Ascending aorta (tissue), 2 donors: ENCODE measurements around the gene OSM. TPM values are rescaled to one million over a fixed set of nuclear protein-coding genes. Genes with fewer than 3 reads are reported as not detected.

Source experiments
- DNase-seq, 2 donors: peaks; one replicate each; pipeline ENCODE4 v3.0.0-alpha.2; 2019; ENCODE audit warnings: low spot score in 2 of 2
- H3K27ac ChIP-seq, 2 donors: fragments of 200-600 bp; sonication (generic); one replicate each; pipeline ENCODE4 v1.5.1; 2016 to 2017; ENCODE audit warnings: mild to moderate bottlenecking in 1 of 2
- H3K27me3 ChIP-seq: fragments of 200-600 bp; sonication (generic); one replicate; pipeline ENCODE4 v1.5.1; 2017
- H3K36me3 ChIP-seq, 2 donors: fragments of 200-600 bp; sonication (generic); one replicate each; pipeline ENCODE4 v1.5.1; 2016
- H3K4me1 ChIP-seq, 2 donors: fragments of 200-600 bp; sonication (generic); one replicate each; pipeline ENCODE4 v1.5.1; 2016 to 2017; ENCODE audit warnings: mild to moderate bottlenecking in 1 of 2
- H3K4me3 ChIP-seq, 2 donors: fragments of 200-600 bp; sonication (generic); one replicate each; pipeline ENCODE4 v1.5.1; 2016 to 2017; ENCODE audit warnings: mild to moderate bottlenecking in 1 of 2
- H3K9me3 ChIP-seq, 2 donors: fragments of 200-600 bp; sonication (generic); one replicate each; pipeline ENCODE4 v1.5.1; 2016
- CTCF ChIP-seq, 3 experiments: fragments of 200-600 bp in 2 of 3; fragments of 450-650 bp in 1 of 3; sonication (generic) in 2 of 3; IDR thresholded peaks; one replicate each; pipeline ENCODE4 v1.5.1; 2016 to 2019; ENCODE audit warnings: antibody characterized with exemption in 3 of 3, mild to moderate bottlenecking in 1 of 3, moderate library complexity in 1 of 3
- intact Hi-C: fragments of 100-400 bp; cut with DNase I; formaldehyde crosslinking; loops from one replicate; pipeline ENCODE4 v1.15.1; 2023
- total RNA-seq: library from RNA; depleted of rRNA; stranded (reverse); fragments of >200 nt; gene quantifications from one replicate; pipeline ENCODE4 v1.1.0, GENCODE V29; 2016

The OSM gene
- total RNA-seq, 1 donor from 2014 or later, result not detected

- Histone ChIP-seq H3K27ac (no peak overlapping the region), H3K4me1 (peaks cover 7 to 13% of the 10 kb centered on the region in 2 donors), H3K36me3 (peaks cover 91 to 96% of the 10 kb centered on the region in 2 donors), H3K9me3 (no peaks in the 10 kb centered on the region), H3K4me3 (no peak overlapping the region), H3K27me3 (no peaks in the 10 kb centered on the region)
- intact Hi-C loops, result no loop called here
- DNase-seq, result no peak
- no peak for TF ChIP-seq CTCF (IDR thresholded peaks at IDR 0.05)
Observed at GRCh38 chr22:30296324-30296723, 29.7 kb upstream of the OSM start.

- no peak for DNase-seq
- Histone ChIP-seq H3K4me3 (no peak overlapping the region), H3K27ac (no peak overlapping the region), H3K4me1 (peaks cover 10 to 15% of the 10 kb centered on the region in 2 donors), H3K9me3 (no peaks in the 10 kb centered on the region), H3K27me3 (no peaks in the 10 kb centered on the region), H3K36me3 (peaks cover 84 to 90% of the 10 kb centered on the region in 2 donors)
- intact Hi-C loops, result no loop called here
- TF ChIP-seq CTCF (IDR thresholded peaks at IDR 0.05), result no peak
Observed at GRCh38 chr22:30295576-30295975, 28.9 kb upstream of the OSM start.

- Histone ChIP-seq H3K4me3 (no peak overlapping the region), H3K9me3 (no peaks in the 10 kb centered on the region), H3K36me3 (peaks cover 80 to 82% of the 10 kb centered on the region in 2 donors), H3K27me3 (no peaks in the 10 kb centered on the region), H3K4me1 (peaks cover 18 to 22% of the 10 kb centered on the region in 2 donors), H3K27ac (no peak overlapping the region)
- TF ChIP-seq CTCF (IDR thresholded peaks at IDR 0.05), result no peak
- no peak for DNase-seq
- intact Hi-C loops, result no loop called here
Observed at GRCh38 chr22:30294830-30295229, 28.2 kb upstream of the OSM start.

GRCh38 chr22:30294066-30294465, 27.4 kb upstream of the OSM start:
- no peak overlapping the region for H3K27ac ChIP-seq
- H3K9me3 ChIP-seq, result no peaks in the 10 kb centered on the region
- no peak for TF ChIP-seq CTCF (IDR thresholded peaks at IDR 0.05)
- peaks cover 75% of the 10 kb centered on the region in 2 donors for H3K36me3 ChIP-seq
- H3K4me1 ChIP-seq, result peaks cover 19 to 22% of the 10 kb centered on the region in 2 donors
- no peak for DNase-seq
- H3K4me3 ChIP-seq, result no peak overlapping the region
- intact Hi-C loops, result no loop called here
- H3K27me3 ChIP-seq, result no peaks in the 10 kb centered on the region

GRCh38 chr22:30293026-30293425, 26.4 kb upstream of the OSM start:
- no peak overlapping the region for H3K4me3 ChIP-seq
- no peak for TF ChIP-seq CTCF (IDR thresholded peaks at IDR 0.05)
- H3K27me3 ChIP-seq, result no peaks in the 10 kb centered on the region
- peak overlapping the region; percentile 94 to 96 for H3K27ac ChIP-seq
- DNase-seq, result no peak
- intact Hi-C loops, result no loop called here
- H3K9me3 ChIP-seq, result no peaks in the 10 kb centered on the region
- H3K36me3 ChIP-seq, result peaks cover 65% of the 10 kb centered on the region in 2 donors
- peaks cover 19 to 28% of the 10 kb centered on the region in 2 donors for H3K4me1 ChIP-seq
